ENCODE measurements around the gene PRCC. TPM values are rescaled to one million over a fixed set of nuclear protein-coding genes. Genes with fewer than 3 reads are reported as not detected.

PRCC gene
- total and polyA plus RNA-seq, 2 of the 4 experiments (the other 2 are of a cell fraction), result 10.6 to 59.6 TPM

DNA sequence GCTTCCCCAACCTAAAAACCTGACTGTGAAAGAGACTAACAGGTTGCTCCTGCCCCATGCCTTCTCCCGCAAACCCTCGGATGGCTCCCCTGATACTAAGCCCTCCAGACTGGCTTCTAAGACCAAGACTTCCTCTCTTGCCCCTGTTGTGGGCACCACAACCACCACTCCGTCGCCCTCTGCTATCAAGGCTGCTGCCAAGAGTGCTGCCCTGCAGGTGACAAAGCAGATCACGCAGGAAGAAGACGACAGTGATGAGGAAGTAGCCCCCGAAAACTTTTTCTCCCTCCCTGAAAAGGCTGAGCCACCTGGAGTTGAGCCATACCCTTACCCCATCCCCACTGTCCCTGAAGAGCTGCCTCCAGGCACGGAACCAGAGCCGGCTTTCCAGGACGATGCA, 19.3 kb downstream of the PRCC start:
- H3K27ac ChIP-seq (ENCODE audit: insufficient read depth, low read length), result no peak overlapping the region
- no peak overlapping the region for H3K4me2 ChIP-seq (ENCODE audit: low read depth, low read length)
- H3K36me3 ChIP-seq (ENCODE audit: control insufficient read depth, insufficient read depth, low read length), result peaks cover 33% of the 10 kb centered on the region
- H3K4ac ChIP-seq (ENCODE audit: low read depth, low read length), result no peak overlapping the region
- CTCF ChIA-PET, result no interaction called here
- in situ Hi-C loops (cut with MboI; ENCODE audit: low sequenced_read_pairs) (no loop called here), dilution Hi-C loops (cut with HindIII; ENCODE audit: low sequenced_read_pairs, unreplicated experiment) (no loop called here), intact Hi-C loops (cut with micrococcal nuclease) (no loop called here)
- H4K5ac ChIP-seq (ENCODE audit: low read depth, low read length), result no peak overlapping the region
- no peaks in the 10 kb centered on the region for H3K9me3 ChIP-seq (ENCODE audit: control insufficient read depth, insufficient read depth, low read length)
- TF ChIP-seq FOS (IDR thresholded peaks at IDR 0.05; ENCODE audit: low read depth, low read length) (no peak), NFE2L2 (IDR thresholded peaks at IDR 0.05; ENCODE audit: low read depth, low read length) (no peak), BHLHE40 (IDR thresholded peaks at IDR 0.05; ENCODE audit: low read depth, low read length) (no peak)
- peaks cover 38% of the 10 kb centered on the region for H4K20me1 ChIP-seq (ENCODE audit: insufficient read depth, low read length)
- no peak overlapping the region for H2BK15ac ChIP-seq (ENCODE audit: low read depth, low read length)
- no peak overlapping the region for H4K8ac ChIP-seq (ENCODE audit: low read depth in 2 of 2, low read length in 2 of 2)
- H2BK120ac ChIP-seq (ENCODE audit: low read depth, low read length), result no peak overlapping the region
- POLR2A ChIA-PET (ENCODE audit: unreplicated experiment), result no interaction called here
- no peak overlapping the region for H3K4me3 ChIP-seq (ENCODE audit: insufficient read depth, low read depth, low read length)
- H2BK5ac ChIP-seq (ENCODE audit: low read depth, low read length, poor library complexity, severe bottlenecking), result no peak overlapping the region
- no TSS peak for BruUV-seq (replicated peaks)
- WGBS, 2 experiments (ENCODE audit: extremely low coverage in 2 of 2, insufficient read length in 1 of 2), result 100% methylated on average over 5 of the region's 10 CpGs; no CpG with 5 or more reads in 1 of the 2 experiments
- no peak overlapping the region for H3K9ac ChIP-seq (ENCODE audit: low read depth, low read length)
- H3K56ac ChIP-seq (ENCODE audit: extremely low read depth, insufficient read depth, low read length), result no peak overlapping the region
- no peak overlapping the region for H3K14ac ChIP-seq (replicated peaks; ENCODE audit: low read depth, low read length)
- H2AK9ac ChIP-seq (replicated peaks; ENCODE audit: low read depth, low read length, poor library complexity), result no peak overlapping the region
- no peak overlapping the region for H4K91ac ChIP-seq (ENCODE audit: insufficient read depth, low read depth, low read length)
- H3K9me1 ChIP-seq (ENCODE audit: insufficient read depth, low read length), result peaks cover 6% of the 10 kb centered on the region
- peaks cover 34 to 54% of the 10 kb centered on the region in 2 experiments for H3K79me1 ChIP-seq (ENCODE audit: low read depth in 1 of 2, low read length in 2 of 2)
- H3K4me1 ChIP-seq (ENCODE audit: control insufficient read depth, insufficient read depth, low read length), result peaks cover 2% of the 10 kb centered on the region; the same call in 1 of the 2 replicates
- H2AK5ac ChIP-seq (ENCODE audit: low read depth, low read length), result no peak overlapping the region
- ATAC-seq (ENCODE audit: low read depth), result no peak
- no peak overlapping the region for H3K18ac ChIP-seq (ENCODE audit: low read depth, low read length)
- H2BK20ac ChIP-seq (ENCODE audit: low read depth, low read length), result no peak overlapping the region
- H3K23ac ChIP-seq (ENCODE audit: low read depth, low read length), result no peak overlapping the region
- H2AFZ ChIP-seq (replicated peaks; ENCODE audit: low read length, poor library complexity), result no peak overlapping the region
- DNase-seq, result no peak
- no peaks in the 10 kb centered on the region for H3K27me3 ChIP-seq (ENCODE audit: control insufficient read depth, insufficient read depth, low read length)

All from IMR-90 (cell line).